ENCODE measurements around the gene RNF114.

GRCh38 chr20:49916146-49917002 lies 19.8 kb upstream of the RNF114 start:
- TF ChIP-seq, protein P1, sequence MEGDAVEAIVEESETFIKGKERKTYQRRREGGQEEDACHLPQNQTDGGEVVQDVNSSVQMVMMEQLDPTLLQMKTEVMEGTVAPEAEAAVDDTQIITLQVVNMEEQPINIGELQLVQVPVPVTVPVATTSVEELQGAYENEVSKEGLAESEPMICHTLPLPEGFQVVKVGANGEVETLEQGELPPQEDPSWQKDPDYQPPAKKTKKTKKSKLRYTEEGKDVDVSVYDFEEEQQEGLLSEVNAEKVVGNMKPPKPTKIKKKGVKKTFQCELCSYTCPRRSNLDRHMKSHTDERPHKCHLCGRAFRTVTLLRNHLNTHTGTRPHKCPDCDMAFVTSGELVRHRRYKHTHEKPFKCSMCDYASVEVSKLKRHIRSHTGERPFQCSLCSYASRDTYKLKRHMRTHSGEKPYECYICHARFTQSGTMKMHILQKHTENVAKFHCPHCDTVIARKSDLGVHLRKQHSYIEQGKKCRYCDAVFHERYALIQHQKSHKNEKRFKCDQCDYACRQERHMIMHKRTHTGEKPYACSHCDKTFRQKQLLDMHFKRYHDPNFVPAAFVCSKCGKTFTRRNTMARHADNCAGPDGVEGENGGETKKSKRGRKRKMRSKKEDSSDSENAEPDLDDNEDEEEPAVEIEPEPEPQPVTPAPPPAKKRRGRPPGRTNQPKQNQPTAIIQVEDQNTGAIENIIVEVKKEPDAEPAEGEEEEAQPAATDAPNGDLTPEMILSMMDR (IDR thresholded peaks at IDR 0.05; ENCODE audit: extremely low read depth in 1 of 2, insufficient read depth in 1 of 2, low read depth in 1 of 2, low read length in 2 of 2): no peak
- TF ChIP-seq, protein P2, sequence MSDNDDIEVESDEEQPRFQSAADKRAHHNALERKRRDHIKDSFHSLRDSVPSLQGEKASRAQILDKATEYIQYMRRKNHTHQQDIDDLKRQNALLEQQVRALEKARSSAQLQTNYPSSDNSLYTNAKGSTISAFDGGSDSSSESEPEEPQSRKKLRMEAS (IDR thresholded peaks at IDR 0.05; ENCODE audit: insufficient read depth, insufficient read length): no peak
- no peak for TF ChIP-seq EZH2 (IDR thresholded peaks at IDR 0.05; ENCODE audit: borderline replicate concordance, low read depth, low read length, severe bottlenecking)
- no peak for TF ChIP-seq POLR2A (IDR thresholded peaks at IDR 0.05; ENCODE audit: low read depth, low read length)
- TF ChIP-seq POLR2AphosphoS5 (IDR thresholded peaks at IDR 0.05; ENCODE audit: insufficient read depth, low read depth, low read length): no peak
- TF ChIP-seq MYC (IDR thresholded peaks at IDR 0.05; ENCODE audit: low read depth, low read length): no peak
- TF ChIP-seq JUN (IDR thresholded peaks at IDR 0.05; ENCODE audit: borderline replicate concordance, insufficient read depth, insufficient read length, low read depth): no peak
- TF ChIP-seq FOS (IDR thresholded peaks at IDR 0.05; ENCODE audit: borderline replicate concordance, insufficient read depth, low read length): no peak
- TF ChIP-seq GATA2 (IDR thresholded peaks at IDR 0.05; ENCODE audit: insufficient read depth, insufficient read length, low read depth, low read length): no peak

Data from endothelial cell of umbilical vein (primary cell).